K562 (cell line): Measurements from ENCODE around the gene ARHGEF16. TPM values are rescaled to one million over a fixed set of nuclear protein-coding genes. Genes with fewer than 3 reads are reported as not detected.
A peak's percentile ranks its signal among the peaks of the same experiment; 100 is the strongest.

Source experiments
- ATAC-seq: fragments of 200-7000 bp; cut with Tn5 transposase; 3 replicates; pipeline ENCODE4 v1.9.1; 2020; ENCODE audit warnings: moderate library complexity
- BruUV-seq: library from RNA; stranded (reverse); fragments of 400-500 nt; replicated peaks from 2 replicates; lab custom pipeline; 2021; lab: Mats Ljungman, UMichigan
- CTCF ChIA-PET: fragments of 300-600 bp; formaldehyde crosslinking; extraction: SDS; loops from one replicate; lab custom pipeline; 2021; ENCODE audit warnings: low intra/inter-chr PET ratio; lab: Yijun Ruan, JAX
- POLR2A ChIA-PET: fragments of 300-600, 350-650 bp; sonication (Branson Sonifier 250); formaldehyde crosslinking; extraction: SDS; loops from one replicate; lab custom pipeline; 2021; ENCODE audit warnings: antibody characterized with exemption, inconsistent platforms; lab: Yijun Ruan, JAX
- DNase-seq, 4 experiments: peaks; one replicate each; pipeline versions ENCODE4 v3.0.0 to v3.0.0-alpha.2; 2011 to 2018; ENCODE audit warnings: low spot score in 3 of 4, mixed read lengths in 3 of 4; ENCODE audit errors: extremely low read depth in 1 of 4
- FAIRE-seq: peaks from 2 replicates; lab custom pipeline; 2011; peaks lifted over from hg19 to GRCh38; lab: Jason Lieb, UNC
- H2AFZ ChIP-seq: 2 replicates; pipeline ENCODE4 v1.6.0; 2011; ENCODE audit warnings: low read depth, low read length, control low read depth, inconsistent platforms
- H3K27ac ChIP-seq: fragments of 200-600 bp; 3 replicates; pipeline ENCODE4 v1.8.0; 2011; ENCODE audit warnings: low read depth, mild to moderate bottlenecking, control low read depth, inconsistent platforms, low read length, moderate library complexity, mixed read lengths; ENCODE audit errors: extremely low read depth
- H3K27me3 ChIP-seq, 2 experiments: fragments of 300-600 bp in 1 of 2; 2 replicates in 1 of 2; 3 replicates in 1 of 2; pipeline versions ENCODE4 v1.6.0 to v1.8.0; 2011; ENCODE audit warnings: inconsistent platforms in 2 of 2, low read length in 2 of 2, mild to moderate bottlenecking in 1 of 2, mixed read lengths in 1 of 2, moderate library complexity in 1 of 2; ENCODE audit not compliant: control insufficient read depth in 2 of 2, insufficient read depth in 2 of 2
- H3K36me3 ChIP-seq: fragments of 300-600 bp; 3 replicates; pipeline ENCODE4 v1.8.0; 2011; ENCODE audit warnings: mild to moderate bottlenecking, low read length, inconsistent platforms; ENCODE audit not compliant: control insufficient read depth, insufficient read depth
- H3K4me1 ChIP-seq, 2 experiments: fragments of 200-600 bp in 1 of 2; replicated peaks in 1 of 2; 2 replicates in 1 of 2; 3 replicates in 1 of 2; pipeline versions ENCODE4 v1.5.1 to v1.8.0; 2011; ENCODE audit warnings: inconsistent platforms in 2 of 2, low read length in 2 of 2, mild to moderate bottlenecking in 1 of 2, mixed read lengths in 1 of 2, moderate library complexity in 1 of 2; ENCODE audit not compliant: control insufficient read depth in 2 of 2, insufficient read depth in 2 of 2
- H3K4me2 ChIP-seq: 2 replicates; pipeline ENCODE4 v1.6.1; 2011; ENCODE audit warnings: low read length, control low read depth, inconsistent platforms, mixed read lengths; ENCODE audit not compliant: insufficient read depth
- H3K4me3 ChIP-seq: fragments of 200-600 bp; sonication (generic), shearing (Covaris generic); 2 replicates; pipeline ENCODE4 v1.5.1; 2016; ENCODE audit warnings: control low read depth, inconsistent platforms
- H3K79me2 ChIP-seq: fragments of 200-600 bp; 3 replicates; pipeline ENCODE4 v1.8.0; 2011; ENCODE audit warnings: low read length, inconsistent platforms; ENCODE audit not compliant: control insufficient read depth, insufficient read depth
- H3K9ac ChIP-seq, 2 experiments: 2 replicates each; pipeline versions ENCODE4 v1.6.0 to v1.6.1; 2011; ENCODE audit warnings: low read depth in 2 of 2, low read length in 2 of 2, control low read depth in 1 of 2, inconsistent platforms in 1 of 2, mild to moderate bottlenecking in 1 of 2, mixed read lengths in 1 of 2; ENCODE audit not compliant: insufficient read depth in 1 of 2
- H3K9me1 ChIP-seq: one replicate; pipeline ENCODE4 v1.6.0; 2011; ENCODE audit warnings: inconsistent platforms, mild to moderate bottlenecking, low read length, moderate library complexity; ENCODE audit not compliant: control insufficient read depth, insufficient read depth
- H3K9me3 ChIP-seq: replicated peaks from 2 replicates; pipeline ENCODE4 v1.5.1; 2011; ENCODE audit warnings: low read depth, low read length, inconsistent platforms; ENCODE audit not compliant: control insufficient read depth, insufficient read depth
- H4K20me1 ChIP-seq: replicated peaks from 2 replicates; pipeline ENCODE4 v1.6.1; 2011; ENCODE audit warnings: low read length, inconsistent platforms, mixed read lengths; ENCODE audit not compliant: control insufficient read depth, insufficient read depth
- CCNT2 ChIP-seq: IDR thresholded peaks from 2 replicates; pipeline ENCODE4 v1.6.1; 2011; ENCODE audit warnings: borderline replicate concordance, low read depth, mild to moderate bottlenecking, moderate library complexity, mixed read lengths, low read length; ENCODE audit not compliant: insufficient read length; ENCODE audit errors: extremely low read depth
- NFE2L1 ChIP-seq: fragments of 450-650 bp; IDR thresholded peaks from 2 replicates; pipeline ENCODE4 v1.6.1; 2016; ENCODE audit warnings: missing genetic modification characterization, low read depth, mild to moderate bottlenecking, missing compliant biosample characterization, moderate library complexity, borderline replicate concordance
- POLR2G ChIP-seq: fragments of 200-400 bp; formaldehyde crosslinking; IDR thresholded peaks from 2 replicates; pipeline ENCODE4 v1.6.1; 2017; ENCODE audit warnings: low read depth, mild to moderate bottlenecking, antibody characterized with exemption, low read length, moderate library complexity
- TAF1 ChIP-seq: IDR thresholded peaks from 2 replicates; pipeline ENCODE4 v1.6.1; 2011; ENCODE audit warnings: mild to moderate bottlenecking, low read length, moderate library complexity; ENCODE audit not compliant: insufficient read depth, control insufficient read depth, severe bottlenecking; ENCODE audit errors: extremely low read depth
- ZNF436 ChIP-seq: fragments of 250-450, 450-650 bp; sonication (Bioruptor Pico); formaldehyde crosslinking; IDR thresholded peaks from 2 replicates; pipeline ENCODE4 v1.7.0; 2020; ENCODE audit warnings: mild to moderate bottlenecking
- WGBS: fragments of 100-300 bp; shearing (Covaris generic); methylation state at CpG from one replicate; pipeline ENCODE4 v1.1.6; 2016; ENCODE audit warnings: low coverage, mixed read lengths; ENCODE audit not compliant: insufficient coverage; ENCODE audit errors: missing lambda C conversion rate; 5-methylcytosine and 5-hydroxymethylcytosine counted together
- in situ Hi-C: fragments of 300-500 bp; cut with MboI; formaldehyde crosslinking; loops from 4 replicates; pipeline ENCODE4 v1.15.0; 2018; ENCODE audit warnings: inconsistent platforms, mixed read lengths
- intact Hi-C: fragments of 100-400 bp; cut with micrococcal nuclease; formaldehyde crosslinking; loops from 2 replicates; pipeline ENCODE4 v1.14.2; 2022
- polyA plus RNA-seq, 8 experiments: library from polyadenylated mRNA; depleted of rRNA in 4 of 8; stranded (reverse) in 5 of 8; unstranded in 3 of 8; fragments of >200 nt; fragmentation: Nextera tagmentation in 2 of 8; fragmentation: Illumina TruSeq in 1 of 8; extraction: Ambion mirVana in 2 of 8; extraction: Trizol in 1 of 8; gene quantifications; 2 replicates each; pipeline versions ENCODE4 v1.2.1 to v1.2.3, GENCODE V29; 2011 to 2014; ENCODE audit warnings: inconsistent platforms in 1 of 8, missing spikeins in 1 of 8
- total RNA-seq, 7 experiments: library from RNA; depleted of rRNA in 6 of 7; stranded (reverse); fragments of >200 nt in 6 of 7; fragmentation: Illumina TruSeq in 2 of 7; extraction: Trizol in 2 of 7; gene quantifications; 2 replicates each; pipeline versions ENCODE4 v1.2.1 to v1.2.3, GENCODE V29; 2011 to 2021; ENCODE audit warnings: low replicate concordance in 1 of 7

Gene ARHGEF16
- total and polyA plus RNA-seq, 9 of the 15 experiments (the other 6 are each of a cell fraction or from before 2014, with no cell fraction given) = 0.15 to 1.2 (median 0.49) TPM; not detected in 2

GRCh38 chr1:3496916-3497315 lies 42.5 kb downstream of the ARHGEF16 start:
- no TSS peak for BruUV-seq
- H3K36me3 ChIP-seq = no peaks in the 10 kb centered on the region
- peaks cover 13 to 58% of the 10 kb centered on the region in 2 experiments; a peak in 3 of 5 replicates for H3K27me3 ChIP-seq
- intact Hi-C loops (no loop called here), in situ Hi-C loops (no loop called here)
- H4K20me1 ChIP-seq = peaks cover 10% of the 10 kb centered on the region; the same call in 1 of the 2 replicates
- DNase-seq (no peak), ATAC-seq (no peak), FAIRE-seq (no peak)
- peaks cover 0 to 66% of the 10 kb centered on the region in 2 experiments; a peak in 1 of 5 replicates for H3K4me1 ChIP-seq
- ChIA-PET POLR2A (no interaction called here), CTCF (no interaction called here)
- no peaks in the 10 kb centered on the region for H3K79me2 ChIP-seq
- no peak overlapping the region for H3K4me2 ChIP-seq
- H2AFZ ChIP-seq = no peak overlapping the region
- no peaks in the 10 kb centered on the region for H3K9me1 ChIP-seq
- WGBS = 4% methylated on average over 20 of the region's 20 CpGs
- H3K9ac ChIP-seq = no peak overlapping the region; a peak in 1 of 4 replicates
- H3K4me3 ChIP-seq = no peak overlapping the region
- H3K9me3 ChIP-seq = no peaks in the 10 kb centered on the region
- no peak overlapping the region for H3K27ac ChIP-seq
- 0 out of 2 replicates have a peak, but pooled peaks have one; percentile 9 for TF ChIP-seq POLR2G
- TF ChIP-seq TAF1 = no peak

DNA sequence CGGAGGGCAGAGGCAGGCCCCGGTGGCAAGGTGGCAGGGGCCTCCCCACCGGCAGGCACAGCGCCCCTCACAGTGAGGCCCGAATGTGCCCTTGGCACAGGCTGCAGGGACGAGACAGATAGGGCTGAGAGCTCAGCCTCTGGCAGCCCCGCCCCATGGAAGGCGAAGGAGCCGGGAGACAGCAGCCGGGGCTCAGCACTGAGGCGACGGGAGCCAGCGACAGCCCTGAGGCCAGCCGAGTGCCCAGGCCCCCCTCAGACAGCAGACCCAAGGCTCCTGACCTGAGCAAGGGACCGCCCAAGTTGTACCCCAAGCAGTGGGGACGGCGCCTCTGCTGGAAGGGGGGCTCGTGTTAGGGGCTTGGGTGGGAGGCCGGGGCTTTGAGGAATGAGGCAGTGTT lies 43.1 kb downstream of the ARHGEF16 start:
- WGBS = under 1% methylated on average over 17 of the region's 19 CpGs
- Histone ChIP-seq H2AFZ (no peak overlapping the region), H3K27ac (no peak overlapping the region), H3K9ac (no peak overlapping the region), H3K4me3 (no peak overlapping the region), H3K9me3 (no peaks in the 10 kb centered on the region), H3K79me2 (no peaks in the 10 kb centered on the region), H4K20me1 (peaks cover 10% of the 10 kb centered on the region; the same call in 1 of the 2 replicates), H3K27me3 (peaks cover 13 to 58% of the 10 kb centered on the region in 2 experiments; a peak in 3 of 5 replicates), H3K4me1 (peaks cover 0 to 65% of the 10 kb centered on the region in 2 experiments; a peak in 1 of 5 replicates), H3K36me3 (no peaks in the 10 kb centered on the region), H3K4me2 (no peak overlapping the region)
- FAIRE-seq = no peak
- intact Hi-C loops (no loop called here), in situ Hi-C loops (no loop called here)
- no peak for DNase-seq
- ChIA-PET POLR2A (no interaction called here), CTCF (no interaction called here)
- BruUV-seq = no TSS peak
- peak; percentile 19; the same call in 2 of the 3 replicates for ATAC-seq
- TF ChIP-seq NFE2L1 (tag) (no peak), POLR2G (0 out of 2 replicates have a peak, but pooled peaks have one; percentile 2), CCNT2 (no peak), ZNF436 (CRISPR knock-in tag) (no peak)
- TF ChIP-seq, all 486 proteins: peak for 1
- H3K9me1 ChIP-seq = no peaks in the 10 kb centered on the region
